Right lobe of liver (tissue), 6 donors: Measurements from ENCODE around the gene RASGRP1. TPM values are rescaled to one million over a fixed set of nuclear protein-coding genes. Genes with fewer than 3 reads are reported as not detected.

Experiments used
- ATAC-seq, 4 donors: fragments of 200-7000 bp; cut with Tn5 transposase; one replicate each; pipeline ENCODE4 v1.9.1; 2020; ENCODE audit warnings: mild to moderate bottlenecking in 4 of 4, moderate library complexity in 4 of 4
- DNase-seq, 3 donors: peaks; one replicate each; pipeline ENCODE4 v3.0.0-alpha.2; 2020
- H3K27ac ChIP-seq, 3 donors: fragments of 200-600 bp; one replicate each; pipeline ENCODE4 v1.8.0; 2022
- H3K27me3 ChIP-seq, 2 donors: fragments of 200-600 bp; one replicate each; pipeline ENCODE4 v1.8.0; 2022
- H3K36me3 ChIP-seq, 4 donors: fragments of 200-600 bp; sonication (generic) in 1 of 4; one replicate each; pipeline versions ENCODE4 v1.5.1 to v1.8.0; 2017 to 2022; ENCODE audit warnings: control low read depth in 1 of 4
- H3K4me1 ChIP-seq, 4 donors: fragments of 200-600 bp; sonication (generic) in 1 of 4; one replicate each; pipeline versions ENCODE4 v1.5.1 to v1.8.0; 2017 to 2022; ENCODE audit warnings: control low read depth in 1 of 4
- H3K4me3 ChIP-seq, 3 donors: fragments of 200-600 bp; one replicate each; pipeline ENCODE4 v1.8.0; 2022
- H3K9me3 ChIP-seq, 4 donors: fragments of 200-600 bp; sonication (generic) in 1 of 4; one replicate each; pipeline versions ENCODE4 v1.5.1 to v1.8.0; 2017 to 2022; ENCODE audit warnings: control low read depth in 1 of 4
- CTCF ChIP-seq, 4 donors: fragments of 200-600 bp in 3 of 4; fragments of 450-650 bp in 1 of 4; IDR thresholded peaks; one replicate each; pipeline versions ENCODE4 v1.5.1 to v1.8.0; 2016 to 2022; ENCODE audit warnings: antibody characterized with exemption in 4 of 4, mild to moderate bottlenecking in 2 of 4
- POLR2A ChIP-seq: fragments of 450-650 bp; IDR thresholded peaks from one replicate; pipeline ENCODE4 v1.6.1; 2017; ENCODE audit warnings: antibody characterized with exemption, mild to moderate bottlenecking
- WGBS: methylation state at CpG from one replicate; pipeline ENCODE4 v1.1.6; 2018; ENCODE audit warnings: low coverage, low lambda C conversion rate; ENCODE audit not compliant: insufficient coverage; ENCODE audit errors: missing lambda C conversion rate; 5-methylcytosine and 5-hydroxymethylcytosine counted together
- intact Hi-C, 2 donors: fragments of 100-400 bp; cut with DNase I; formaldehyde crosslinking; loops; one replicate each; pipeline versions ENCODE4 v1.11.2 to v1.14.1; 2022
- total RNA-seq, 6 experiments: library from RNA; depleted of rRNA in 2 of 6; stranded (reverse); fragments of >200 nt in 2 of 6; fragmentation: NEBNext Ultra II Directional in 3 of 6; extraction: Animal tissue kit (Norgen Biotek cat#: 25700) in 3 of 6; gene quantifications; one replicate each; pipeline versions ENCODE4 v1.1.0 to v1.2.4, GENCODE V29; 2016 to 2023
- donor health status: DM: no; HTN: yes; CAD: no.
- donor health status: DM: no; HTN: no; CAD: no.
- donor health status: DM: no; HTN: no; CAD: no.
- donor health status: DM: no; HTN: yes; CAD: no.
- donor health status: DM: no; HTN: yes; CAD: no.

RASGRP1 gene
- total RNA-seq, 6 experiments from 2014 or later, result 0.11 to 0.64 (median 0.32) TPM

GRCh38 chr15:38603672-38604071 lies 39.1 kb upstream of the RASGRP1 start:
- no peaks in the 10 kb centered on the region for H3K27me3 ChIP-seq
- TF ChIP-seq CTCF (IDR thresholded peaks at IDR 0.05) (no peak), POLR2A (no peak)
- H3K4me3 ChIP-seq, result no peak overlapping the region
- H3K9me3 ChIP-seq, result no peaks in the 10 kb centered on the region
- no peak for DNase-seq
- H3K36me3 ChIP-seq, result no peaks in the 10 kb centered on the region
- no peak for ATAC-seq
- 65% methylated on average over 3 of the region's 5 CpGs for WGBS
- intact Hi-C loops, result no loop called here
- no peak overlapping the region for H3K27ac ChIP-seq
- peaks cover 0 to 2% (median 0%) of the 10 kb centered on the region in 4 donors for H3K4me1 ChIP-seq

- DNase-seq (no peak), ATAC-seq (no peak)
- H3K36me3 ChIP-seq, result no peaks in the 10 kb centered on the region
- 58% methylated on average over 7 of the region's 7 CpGs for WGBS
- intact Hi-C loops, result no loop called here
- peaks cover 0 to 2% (median 0%) of the 10 kb centered on the region in 4 donors for H3K4me1 ChIP-seq
- TF ChIP-seq CTCF (IDR thresholded peaks at IDR 0.05), result no peak
- TF ChIP-seq POLR2A, result no peak
- no peak overlapping the region for H3K27ac ChIP-seq
- H3K9me3 ChIP-seq, result no peaks in the 10 kb centered on the region
- no peak overlapping the region for H3K4me3 ChIP-seq
- no peaks in the 10 kb centered on the region for H3K27me3 ChIP-seq
Observed at GRCh38 chr15:38602910-38603670, 38.5 kb upstream of the RASGRP1 start.

GRCh38 chr15:38600236-38600635 lies 35.6 kb upstream of the RASGRP1 start:
- 87% methylated on average over 2 of the region's 2 CpGs for WGBS
- H3K9me3 ChIP-seq, result no peaks in the 10 kb centered on the region
- no peak overlapping the region for H3K4me3 ChIP-seq
- no peaks in the 10 kb centered on the region for H3K27me3 ChIP-seq
- no peaks in the 10 kb centered on the region for H3K36me3 ChIP-seq
- no peak overlapping the region for H3K27ac ChIP-seq
- H3K4me1 ChIP-seq, result no peaks in the 10 kb centered on the region
- DNase-seq (no peak), ATAC-seq (no peak)
- TF ChIP-seq POLR2A (no peak), CTCF (IDR thresholded peaks at IDR 0.05) (no peak)
- intact Hi-C loops, result no loop called here

GRCh38 chr15:38598749-38599148 lies 34.1 kb upstream of the RASGRP1 start:
- no peaks in the 10 kb centered on the region for H3K4me1 ChIP-seq
- 76% methylated on average over 2 of the region's 2 CpGs for WGBS
- no peak for TF ChIP-seq CTCF (IDR thresholded peaks at IDR 0.05)
- no peak for TF ChIP-seq POLR2A
- H3K9me3 ChIP-seq, result no peaks in the 10 kb centered on the region
- no peak overlapping the region for H3K27ac ChIP-seq
- no peaks in the 10 kb centered on the region for H3K36me3 ChIP-seq
- intact Hi-C loops, result no loop called here
- no peaks in the 10 kb centered on the region for H3K27me3 ChIP-seq
- ATAC-seq, result no peak
- no peak for DNase-seq
- H3K4me3 ChIP-seq, result no peak overlapping the region
